ENCODE measurements around the gene SOX12.

DNA sequence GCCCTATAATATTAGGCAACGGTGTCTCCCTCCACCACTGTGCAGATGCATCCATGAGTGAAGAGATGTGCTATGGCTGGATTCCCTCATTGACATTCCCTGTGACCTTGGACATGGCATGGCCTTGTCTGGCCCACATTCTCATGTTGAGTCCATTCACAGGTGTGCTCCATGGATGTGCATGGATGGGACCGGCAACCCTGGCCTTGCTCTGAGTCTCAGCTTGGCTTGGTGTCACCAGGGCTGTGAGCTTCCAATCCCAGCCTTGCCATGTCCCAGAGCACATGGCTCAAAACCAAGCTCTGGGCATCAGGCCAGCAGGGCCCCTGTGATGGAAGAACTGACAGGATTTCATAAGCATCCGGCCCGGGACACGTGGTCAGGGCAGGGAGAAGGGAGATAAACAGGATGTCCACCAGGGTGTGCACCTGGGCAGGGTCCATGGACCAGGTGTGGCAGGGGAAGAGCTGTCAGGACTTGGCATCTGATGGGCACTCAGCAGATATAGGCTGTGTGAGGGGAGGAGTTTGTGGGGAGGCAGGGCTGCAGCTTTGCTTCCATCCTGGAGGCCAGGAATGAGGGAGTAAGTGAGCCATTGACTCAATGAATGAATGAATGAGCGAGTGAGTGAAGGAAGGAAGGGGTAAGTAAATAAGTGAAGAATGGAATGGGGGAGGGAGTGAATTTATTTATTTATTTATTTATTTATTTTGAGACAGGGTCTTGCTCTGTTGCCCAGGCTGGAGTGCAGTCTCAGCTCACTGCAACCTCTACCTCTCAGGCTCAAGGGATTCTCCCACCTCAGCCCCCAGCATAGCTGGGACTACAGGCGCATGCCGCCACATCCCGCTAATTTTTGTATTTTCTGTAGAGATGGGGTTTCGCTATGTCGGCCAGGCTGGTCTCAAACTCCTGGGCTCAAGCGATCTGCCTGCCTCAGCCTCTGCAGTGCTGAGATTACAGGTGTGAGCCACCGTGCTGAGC is 37.2 kb downstream of the SOX12 start:
- TF ChIP-seq POLR2A (IDR thresholded peaks at IDR 0.05) = no peak
- TF ChIP-seq, protein P1, sequence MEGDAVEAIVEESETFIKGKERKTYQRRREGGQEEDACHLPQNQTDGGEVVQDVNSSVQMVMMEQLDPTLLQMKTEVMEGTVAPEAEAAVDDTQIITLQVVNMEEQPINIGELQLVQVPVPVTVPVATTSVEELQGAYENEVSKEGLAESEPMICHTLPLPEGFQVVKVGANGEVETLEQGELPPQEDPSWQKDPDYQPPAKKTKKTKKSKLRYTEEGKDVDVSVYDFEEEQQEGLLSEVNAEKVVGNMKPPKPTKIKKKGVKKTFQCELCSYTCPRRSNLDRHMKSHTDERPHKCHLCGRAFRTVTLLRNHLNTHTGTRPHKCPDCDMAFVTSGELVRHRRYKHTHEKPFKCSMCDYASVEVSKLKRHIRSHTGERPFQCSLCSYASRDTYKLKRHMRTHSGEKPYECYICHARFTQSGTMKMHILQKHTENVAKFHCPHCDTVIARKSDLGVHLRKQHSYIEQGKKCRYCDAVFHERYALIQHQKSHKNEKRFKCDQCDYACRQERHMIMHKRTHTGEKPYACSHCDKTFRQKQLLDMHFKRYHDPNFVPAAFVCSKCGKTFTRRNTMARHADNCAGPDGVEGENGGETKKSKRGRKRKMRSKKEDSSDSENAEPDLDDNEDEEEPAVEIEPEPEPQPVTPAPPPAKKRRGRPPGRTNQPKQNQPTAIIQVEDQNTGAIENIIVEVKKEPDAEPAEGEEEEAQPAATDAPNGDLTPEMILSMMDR (IDR thresholded peaks at IDR 0.05) = no peak

Data from testis (tissue), 2 donors.